Loucy (cell line): Measurements from ENCODE around the gene MCAT.
A peak's percentile ranks its signal among the peaks of the same experiment; 100 is the strongest.

ENCODE experiments used
- H2AFZ ChIP-seq: fragments of 200-600 bp; sonication (generic); 2 replicates; pipeline ENCODE4 v1.6.0; 2016; ENCODE audit warnings: antibody characterized with exemption, mild to moderate bottlenecking, low read length, moderate library complexity
- H3F3A ChIP-seq: fragments of 200-600 bp; 2 replicates; pipeline ENCODE4 v1.6.0; 2016; ENCODE audit warnings: antibody characterized with exemption, low read depth, mild to moderate bottlenecking
- H3K27me3 ChIP-seq: fragments of 200-600 bp; sonication (generic); 2 replicates; pipeline ENCODE4 v1.6.1; 2014; ENCODE audit warnings: low read length, mild to moderate bottlenecking; ENCODE audit not compliant: insufficient read depth, poor library complexity, severe bottlenecking
- H3K36me3 ChIP-seq: fragments of 200-600 bp; sonication (generic); 2 replicates; pipeline ENCODE4 v1.6.1; 2016; ENCODE audit warnings: low read length; ENCODE audit not compliant: insufficient read depth
- H3K4me1 ChIP-seq: fragments of 200-600 bp; sonication (generic); 2 replicates; pipeline ENCODE4 v1.5.1; 2014; ENCODE audit warnings: low read length, mild to moderate bottlenecking; ENCODE audit not compliant: insufficient read depth, poor library complexity, severe bottlenecking
- H3K4me2 ChIP-seq: fragments of 200-600 bp; sonication (generic); 2 replicates; pipeline ENCODE4 v1.6.0; 2014; ENCODE audit warnings: antibody characterized with exemption, low read length, low read depth, mild to moderate bottlenecking; ENCODE audit not compliant: poor library complexity, severe bottlenecking
- H3K4me3 ChIP-seq: fragments of 200-600 bp; sonication (generic); 2 replicates; pipeline ENCODE4 v1.5.1; 2014; ENCODE audit warnings: low read length, mild to moderate bottlenecking, mixed read lengths; ENCODE audit not compliant: poor library complexity, severe bottlenecking
- H3K79me2 ChIP-seq: fragments of 200-600 bp; sonication (generic); 2 replicates; pipeline ENCODE4 v1.6.1; 2014; ENCODE audit warnings: low read length; ENCODE audit not compliant: insufficient read depth
- H3K9ac ChIP-seq: fragments of 200-600 bp; sonication (generic); 2 replicates; pipeline ENCODE4 v1.6.0; 2014; ENCODE audit warnings: mild to moderate bottlenecking, low read depth, low read length, moderate library complexity; ENCODE audit not compliant: poor library complexity, severe bottlenecking
- H3K9me2 ChIP-seq: fragments of 200-600 bp; sonication (generic); replicated peaks from 2 replicates; pipeline ENCODE4 v1.6.1; 2016; ENCODE audit warnings: low read depth, low read length, mixed read lengths
- H3K9me3 ChIP-seq: fragments of 200-600 bp; sonication (generic); 2 replicates; pipeline ENCODE4 v1.6.1; 2014; ENCODE audit warnings: mild to moderate bottlenecking, antibody characterized with exemption, low read length, low read depth; ENCODE audit not compliant: insufficient read depth
- H4K20me1 ChIP-seq: fragments of 200-600 bp; sonication (generic); 2 replicates; pipeline ENCODE4 v1.6.0; 2014; ENCODE audit warnings: antibody characterized with exemption, low read length, mild to moderate bottlenecking; ENCODE audit not compliant: insufficient read depth, poor library complexity, severe bottlenecking
- CTCF ChIP-seq: fragments of 200-600 bp; sonication (generic); conservative IDR thresholded peaks from 2 replicates; pipeline ENCODE4 v1.5.1; 2014; ENCODE audit warnings: mild to moderate bottlenecking, antibody characterized with exemption, low read length
- EZH2phosphoT487 ChIP-seq: fragments of 200-600 bp; IDR thresholded peaks from 2 replicates; pipeline ENCODE4 v1.6.1; 2018; ENCODE audit warnings: antibody characterized with exemption, mild to moderate bottlenecking, moderate library complexity, borderline replicate concordance

MCAT gene

DNA sequence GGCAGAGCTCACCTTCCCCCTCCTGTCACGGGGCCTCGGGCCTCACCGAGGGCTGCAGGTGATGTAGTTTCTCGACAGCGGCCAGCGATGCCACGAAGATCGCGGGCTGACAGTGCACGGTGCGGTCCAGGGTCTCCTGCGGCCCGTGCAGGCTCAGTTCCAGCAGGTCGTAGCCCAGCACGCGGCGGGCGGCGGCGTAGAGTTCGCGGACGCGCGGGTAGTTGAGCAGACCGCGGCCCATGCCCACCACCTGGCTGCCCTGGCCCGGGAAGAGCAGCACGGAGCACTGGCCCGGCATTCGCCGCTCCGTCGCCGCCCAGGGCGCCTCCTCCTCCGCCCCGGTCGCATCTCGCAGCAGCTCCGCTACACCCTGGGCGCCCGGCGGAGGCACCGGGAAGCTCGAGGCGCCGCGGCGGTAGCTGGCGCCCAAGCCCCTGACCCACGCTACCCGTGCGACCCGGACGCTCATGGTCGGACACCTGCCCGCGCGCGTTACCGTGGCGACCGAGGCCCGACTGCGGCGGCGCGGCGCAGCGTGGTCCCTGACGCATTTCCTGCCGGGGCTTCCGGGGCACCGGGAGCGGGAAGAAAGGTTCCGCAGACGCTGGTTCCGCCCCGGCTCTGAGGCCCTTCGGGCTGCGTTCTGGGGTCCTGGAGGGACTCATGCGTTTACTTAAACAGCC, at the start of gene MCAT:
MCAT (minus strand) TSS at position 519 of the 683 bp plus-strand sequence; CDS start at position 469, 50 bp downstream.
- Histone ChIP-seq H3F3A (no peaks in the 10 kb centered on the region), H2AFZ (peak within 1 kb of the TSS; percentile 91), H3K36me3 (no peaks in the 10 kb centered on the region), H3K9ac (peak within 1 kb of the TSS; percentile 85), H3K79me2 (peaks cover 26% of the 10 kb centered on the region), H3K4me3 (peak within 1 kb of the TSS; percentile 79), H3K27me3 (no peaks in the 10 kb centered on the region), H3K4me1 (peaks cover 18% of the 10 kb centered on the region), H3K4me2 (peak within 1 kb of the TSS; percentile 95), H3K9me3 (no peaks in the 10 kb centered on the region), H4K20me1 (no peaks in the 10 kb centered on the region), H3K9me2 (no peaks in the 10 kb centered on the region)
- no peak for TF ChIP-seq EZH2phosphoT487
- TF ChIP-seq CTCF = no peak

- Histone ChIP-seq H3K9me3 (no peaks in the 10 kb centered on the region), H3K4me1 (peaks cover 5% of the 10 kb centered on the region), H2AFZ (no peak overlapping the region), H3F3A (no peaks in the 10 kb centered on the region), H3K4me2 (no peak overlapping the region), H4K20me1 (no peaks in the 10 kb centered on the region), H3K9me2 (no peaks in the 10 kb centered on the region), H3K79me2 (0 out of 2 replicates have a peak, but pooled peaks cover under 1% of the 10 kb centered on the region), H3K4me3 (no peak overlapping the region), H3K9ac (no peak overlapping the region), H3K36me3 (no peaks in the 10 kb centered on the region), H3K27me3 (peaks cover 8% of the 10 kb centered on the region)
- no peak for TF ChIP-seq CTCF
- no peak for TF ChIP-seq EZH2phosphoT487
These were observed 48.6 kb upstream of the MCAT start for GRCh38 chr22:43191831-43192230.

DNA sequence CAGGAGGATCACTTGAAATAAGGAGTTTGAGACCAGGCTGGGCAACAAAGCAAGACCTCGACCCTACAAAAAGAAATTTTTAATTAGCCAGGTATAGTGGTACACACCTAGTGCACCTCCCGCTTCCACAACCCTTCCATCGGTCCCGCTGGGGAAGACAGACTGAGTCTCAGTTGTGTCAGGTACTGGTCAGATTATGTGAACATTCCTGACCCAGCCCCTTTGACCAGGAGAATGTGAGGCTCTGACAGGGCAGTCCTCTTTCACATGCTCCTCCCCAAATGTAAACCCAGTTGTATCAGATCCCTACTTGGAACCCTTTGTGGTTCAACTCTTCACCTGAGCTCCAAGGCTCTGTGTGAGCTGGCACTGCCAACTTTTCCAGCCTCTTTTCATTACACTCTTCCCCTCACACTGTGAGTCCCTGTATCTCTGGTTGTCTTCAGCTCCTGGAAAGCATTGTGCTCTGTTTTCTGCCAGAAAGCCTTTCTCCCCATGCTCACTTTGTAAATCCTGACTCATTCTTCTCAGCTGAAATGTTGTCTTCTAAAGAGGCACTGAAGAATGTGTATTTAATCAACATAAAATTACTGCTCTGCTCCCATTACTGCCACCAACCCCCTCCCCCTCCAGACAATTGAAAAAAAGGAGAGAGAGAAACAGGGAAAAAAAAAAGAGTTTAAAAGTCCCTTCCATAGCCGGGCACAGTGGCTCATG, 45.8 kb upstream of the MCAT start:
- Histone ChIP-seq H4K20me1 (peaks cover 9% of the 10 kb centered on the region), H3K9me2 (no peaks in the 10 kb centered on the region), H3K9me3 (no peaks in the 10 kb centered on the region), H3F3A (no peaks in the 10 kb centered on the region), H3K9ac (no peak overlapping the region), H3K4me2 (no peak overlapping the region), H3K79me2 (peaks cover 27% of the 10 kb centered on the region), H3K4me3 (no peak overlapping the region), H3K36me3 (no peaks in the 10 kb centered on the region), H3K27me3 (peaks cover 8% of the 10 kb centered on the region), H2AFZ (no peak overlapping the region), H3K4me1 (peaks cover 22% of the 10 kb centered on the region)
- TF ChIP-seq CTCF (no peak), EZH2phosphoT487 (no peak)
